PC-9 (cell line): ENCODE data around the gene KCNMB3. TPM values are rescaled to one million over a fixed set of nuclear protein-coding genes. Genes with fewer than 3 reads are reported as not detected.
"Not testable (repeated sequence)": the region's sequence is repeated elsewhere in the genome, so short reads cannot be mapped to it uniquely, and the experiment has no call there.

Source experiments
- BruUV-seq: library from RNA; stranded (reverse); fragments of 400-500 nt; replicated peaks from 2 replicates; lab custom pipeline; 2021; lab: Mats Ljungman, UMichigan
- CTCF ChIA-PET: fragments of 300-600 bp; sonication (Branson Sonifier 250); formaldehyde crosslinking; loops from one replicate; lab custom pipeline; 2022; ENCODE audit warnings: antibody characterized with exemption; lab: Charles Lee
- POLR2A ChIA-PET: fragments of 300-600 bp; sonication (Branson Sonifier 250); formaldehyde crosslinking; loops from one replicate; lab custom pipeline; 2022; ENCODE audit warnings: antibody characterized with exemption; ENCODE audit not compliant: unreplicated experiment; lab: Charles Lee
- DNase-seq, 2 experiments: peaks; one replicate each; pipeline versions ENCODE4 v3.0.0 to v3.0.0-alpha.2; 2015 to 2022; ENCODE audit warnings: mixed read lengths in 1 of 2
- H2AFZ ChIP-seq: fragments of 200-600 bp; sonication (generic); 2 replicates; pipeline ENCODE4 v1.8.1; 2017; ENCODE audit warnings: antibody characterized with exemption
- H3F3A ChIP-seq: fragments of 200-600 bp; sonication (generic); 2 replicates; pipeline ENCODE4 v1.8.1; 2017; ENCODE audit warnings: antibody characterized with exemption, mild to moderate bottlenecking, low read depth; ENCODE audit not compliant: insufficient read depth
- H3K27ac ChIP-seq: fragments of 200-600 bp; sonication (generic); 2 replicates; pipeline ENCODE4 v1.6.1; 2016; ENCODE audit warnings: mixed run types
- H3K27me3 ChIP-seq: fragments of 200-600 bp; sonication (generic); 2 replicates; pipeline ENCODE4 v1.6.1; 2016; ENCODE audit warnings: low read depth, mixed run types; ENCODE audit not compliant: insufficient read depth
- H3K36me3 ChIP-seq: fragments of 200-600 bp; sonication (generic); 2 replicates; pipeline ENCODE4 v1.6.1; 2016; ENCODE audit warnings: low read depth, mixed run types
- H3K4me1 ChIP-seq: fragments of 200-600 bp; sonication (generic); replicated peaks from 2 replicates; pipeline ENCODE4 v1.6.1; 2016; ENCODE audit warnings: mixed run types; ENCODE audit not compliant: insufficient read depth
- H3K4me2 ChIP-seq: fragments of 200-600 bp; sonication (generic); 2 replicates; pipeline ENCODE4 v1.6.1; 2017; ENCODE audit warnings: mixed run types
- H3K4me3 ChIP-seq: fragments of 200-600 bp; sonication (generic); 2 replicates; pipeline ENCODE4 v1.6.1; 2016; ENCODE audit warnings: mixed run types
- H3K79me2 ChIP-seq: fragments of 200-600 bp; sonication (generic); 2 replicates; pipeline ENCODE4 v1.6.1; 2017; ENCODE audit warnings: low read depth, mixed run types
- H3K9me2 ChIP-seq: fragments of 200-600 bp; sonication (generic); 2 replicates; pipeline ENCODE4 v1.8.1; 2017; ENCODE audit warnings: mild to moderate bottlenecking; ENCODE audit not compliant: insufficient read depth
- H3K9me3 ChIP-seq: fragments of 200-600 bp; sonication (generic); 2 replicates; pipeline ENCODE4 v1.8.1; 2016; ENCODE audit warnings: low read depth; ENCODE audit not compliant: insufficient read depth
- H4K20me1 ChIP-seq: fragments of 200-600 bp; sonication (generic); 2 replicates; pipeline ENCODE4 v1.8.1; 2017; ENCODE audit not compliant: insufficient read depth
- CTCF ChIP-seq: fragments of 200-600 bp; sonication (generic); conservative IDR thresholded peaks from 2 replicates; pipeline ENCODE4 v1.6.1; 2017; ENCODE audit warnings: mixed run types, antibody characterized with exemption, mild to moderate bottlenecking, moderate library complexity
- EZH2 ChIP-seq: fragments of 200-600 bp; sonication (generic); IDR thresholded peaks from 2 replicates; pipeline ENCODE4 v1.8.0; 2017; ENCODE audit warnings: antibody characterized with exemption, low read depth
- intact Hi-C: fragments of 100-400 bp; cut with micrococcal nuclease; formaldehyde crosslinking; loops from one replicate; pipeline ENCODE4 v1.10.0; 2022; ENCODE audit not compliant: unreplicated experiment
- total RNA-seq: library from RNA; stranded (reverse); gene quantifications from 2 replicates; pipeline ENCODE4 v1.2.3, GENCODE V29; 2021

KCNMB3 gene
- total RNA-seq, 1 experiment from 2014 or later = 8.9 TPM

DNA sequence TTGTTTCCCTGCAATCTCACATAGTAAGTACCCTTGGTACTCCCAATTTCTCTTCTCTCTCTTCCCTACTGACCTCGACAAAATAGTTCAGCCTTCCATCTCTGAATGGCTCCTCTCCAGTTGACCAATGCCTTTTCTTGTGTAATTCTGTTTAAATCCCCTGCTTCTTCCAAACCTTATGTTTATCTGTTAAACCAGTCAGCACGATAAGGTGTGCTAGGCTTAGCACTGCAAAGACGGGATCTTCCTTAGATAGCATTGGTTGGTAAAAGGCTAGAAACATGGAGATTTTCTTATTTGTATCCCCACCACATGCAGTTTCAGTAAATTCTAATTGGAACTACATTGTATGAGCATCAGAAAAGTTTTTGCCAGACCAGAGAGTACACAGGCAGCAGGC, 25.8 kb upstream of the KCNMB3 start:
- POLR2A ChIA-PET = no interaction called here
- TF ChIP-seq EZH2 (no peak), CTCF (no peak)
- no peak overlapping the region for H2AFZ ChIP-seq
- no peak for DNase-seq
- CTCF ChIA-PET = no interaction called here
- BruUV-seq = no TSS peak
- H3K9me3 ChIP-seq = no peaks in the 10 kb centered on the region
- H3K4me2 ChIP-seq = no peak overlapping the region
- H3K4me3 ChIP-seq = no peak overlapping the region
- no peaks in the 10 kb centered on the region for H3K79me2 ChIP-seq
- intact Hi-C loops = no loop called here
- no peaks in the 10 kb centered on the region for H3K27me3 ChIP-seq
- H3K4me1 ChIP-seq = no peaks in the 10 kb centered on the region
- no peak overlapping the region for H3K27ac ChIP-seq
- H3F3A ChIP-seq = no peaks in the 10 kb centered on the region
- H3K36me3 ChIP-seq = no peaks in the 10 kb centered on the region
- no peaks in the 10 kb centered on the region for H3K9me2 ChIP-seq
- no peaks in the 10 kb centered on the region for H4K20me1 ChIP-seq

DNA sequence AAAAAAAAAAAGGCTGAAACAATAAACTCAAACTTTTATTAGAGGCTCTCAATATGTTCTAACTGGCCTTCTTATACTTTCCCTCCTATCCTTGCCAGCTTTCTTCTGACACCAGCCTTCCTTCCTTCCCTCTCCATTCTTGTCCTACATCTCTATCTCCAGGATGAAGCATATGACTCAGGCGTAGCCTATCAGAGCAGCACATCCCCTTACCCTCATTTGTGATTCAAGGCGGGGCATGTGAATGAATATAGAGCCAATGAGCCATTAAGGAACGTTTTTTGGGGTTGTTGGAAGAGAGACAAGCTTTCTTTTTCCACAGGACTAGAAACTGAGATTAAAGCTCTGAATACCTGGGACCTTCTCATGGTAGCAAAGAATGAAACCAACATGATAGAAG, 25.1 kb upstream of the KCNMB3 start:
- Histone ChIP-seq H2AFZ (peak overlapping the region; percentile 55), H3K27me3 (no peaks in the 10 kb centered on the region), H3K9me2 (no peaks in the 10 kb centered on the region), H3K4me3 (no peak overlapping the region), H3F3A (no peaks in the 10 kb centered on the region), H4K20me1 (no peaks in the 10 kb centered on the region), H3K4me2 (no peak overlapping the region), H3K27ac (no peak overlapping the region), H3K79me2 (no peaks in the 10 kb centered on the region), H3K4me1 (no peaks in the 10 kb centered on the region), H3K36me3 (no peaks in the 10 kb centered on the region), H3K9me3 (no peaks in the 10 kb centered on the region)
- POLR2A ChIA-PET = no interaction called here
- intact Hi-C loops = no loop called here
- TF ChIP-seq CTCF (no peak), EZH2 (no peak)
- CTCF ChIA-PET = interaction anchor here (0.7 kb wide), 1 partner anchor 174 kb away, joined by 12 read pairs; no protein-coding TSS in a partner anchor
- BruUV-seq = no TSS peak
- DNase-seq = no peak

- BruUV-seq, intact Hi-C loops, H2AFZ ChIP-seq, CTCF ChIA-PET, DNase-seq, H3K9me2 ChIP-seq, H3K27me3 ChIP-seq, H3K27ac ChIP-seq, H3K9me3 ChIP-seq, H3F3A ChIP-seq, POLR2A ChIA-PET, H3K4me2 ChIP-seq, H3K4me1 ChIP-seq, H3K4me3 ChIP-seq, H3K36me3 ChIP-seq, H4K20me1 ChIP-seq, H3K79me2 ChIP-seq: not testable (repeated sequence)
Measured at GRCh38 chr3:179274434-179274833, 23.5 kb upstream of the KCNMB3 start.

- H3K4me2 ChIP-seq = no peak overlapping the region
- H3K27me3 ChIP-seq = no peaks in the 10 kb centered on the region
- CTCF ChIA-PET = interaction anchor here (0.5 to 0.6 kb wide), 3 partner anchors 261 to 657 kb away, joined by 3 to 4 read pairs (median 3); no protein-coding TSS in a partner anchor
- no peaks in the 10 kb centered on the region for H3K4me1 ChIP-seq
- intact Hi-C loops = no loop called here
- H3K9me2 ChIP-seq = no peaks in the 10 kb centered on the region
- H3K79me2 ChIP-seq = no peaks in the 10 kb centered on the region
- H3K36me3 ChIP-seq = no peaks in the 10 kb centered on the region
- H3K4me3 ChIP-seq = no peak overlapping the region
- no peaks in the 10 kb centered on the region for H3K9me3 ChIP-seq
- H2AFZ ChIP-seq = no peak overlapping the region
- TF ChIP-seq EZH2 (no peak), CTCF (peak; percentile 47; the same call in 1 of the 2 replicates)
- DNase-seq = no peak
- H3F3A ChIP-seq = no peaks in the 10 kb centered on the region
- H4K20me1 ChIP-seq = no peaks in the 10 kb centered on the region
- POLR2A ChIA-PET = interaction anchor here (0.6 to 0.8 kb wide), 2 partner anchors 190 to 290 kb away, joined by 3 to 4 read pairs; partner anchors contain the start of gene ACTL6A
- H3K27ac ChIP-seq = no peak overlapping the region
- BruUV-seq = no TSS peak
Measured at GRCh38 chr3:179272385-179272784, 21.5 kb upstream of the KCNMB3 start.
